Measurements from ENCODE around the gene AMH. TPM values are rescaled to one million over a fixed set of nuclear protein-coding genes. Genes with fewer than 3 reads are reported as not detected.

Gene AMH
- total RNA-seq, 4 donors from 2014 or later = 0.50 to 3.7 (median 1.3) TPM

- no peak for DNase-seq (ENCODE audit: extremely low spot score)
- Histone ChIP-seq H3K27me3 (peaks cover 11 to 23% (median 13%) of the 10 kb centered on the region in 4 donors), H3K4me1 (peaks cover 22 to 68% (median 46%) of the 10 kb centered on the region in 4 donors), H3K4me3 (no peak overlapping the region), H3K36me3 (peaks cover 40 to 67% (median 61%) of the 10 kb centered on the region in 4 donors), H3K9me3 (no peaks in the 10 kb centered on the region), H3K27ac (replicated peaks in 1 of 4) (no peak overlapping the region)
- WGBS = 93% methylated on average over 19 of the region's 25 CpGs
- TF ChIP-seq EP300 (IDR thresholded peaks at IDR 0.05) (no peak), POLR2AphosphoS5 (IDR thresholded peaks at IDR 0.05) (no peak), POLR2A (IDR thresholded peaks at IDR 0.05; ENCODE audit: low read depth) (no peak), CTCF (IDR thresholded peaks at IDR 0.05) (no peak)
- intact Hi-C loops (cut with DNase I) = no loop called here
These were observed 3.0 kb upstream of the AMH start for GRCh38 chr19:2246014-2246620.

- Histone ChIP-seq H3K9me3 (no peaks in the 10 kb centered on the region), H3K4me1 (peaks cover 23 to 68% (median 46%) of the 10 kb centered on the region in 4 donors), H3K27me3 (peaks cover 11 to 30% (median 19%) of the 10 kb centered on the region in 4 donors), H3K4me3 (no peak overlapping the region), H3K27ac (replicated peaks in 1 of 4) (no peak overlapping the region), H3K36me3 (peaks cover 40 to 67% (median 61%) of the 10 kb centered on the region in 4 donors)
- intact Hi-C loops (cut with DNase I) = no loop called here
- WGBS = 87% methylated on average over 3 of the region's 26 CpGs
- TF ChIP-seq CTCF (IDR thresholded peaks at IDR 0.05) = no peak
- no peak for DNase-seq (ENCODE audit: extremely low spot score)
These were observed 2.2 kb upstream of the AMH start for GRCh38 chr19:2246801-2247361.

GRCh38 chr19:2247433-2248101 is 1.6 kb upstream of the AMH start:
- no peak for TF ChIP-seq EP300 (IDR thresholded peaks at IDR 0.05)
- Histone ChIP-seq H3K9me3 (no peaks in the 10 kb centered on the region), H3K27me3 (peaks cover 11 to 37% (median 26%) of the 10 kb centered on the region in 4 donors), H3K36me3 (peaks cover 40 to 67% (median 61%) of the 10 kb centered on the region in 4 donors), H3K27ac (replicated peaks in 1 of 4) (no peak overlapping the region), H3K4me3 (no peak overlapping the region), H3K4me1 (peaks cover 29 to 68% (median 46%) of the 10 kb centered on the region in 4 donors)
- no peak for DNase-seq (ENCODE audit: extremely low spot score)
- WGBS = 87% methylated on average over 23 of the region's 28 CpGs
- intact Hi-C loops (cut with DNase I) = no loop called here

- Histone ChIP-seq H3K27ac (replicated peaks in 1 of 4) (no peak overlapping the region), H3K9me3 (no peaks in the 10 kb centered on the region), H3K27me3 (peaks cover 11 to 45% (median 34%) of the 10 kb centered on the region in 4 donors), H3K36me3 (peaks cover 36 to 60% (median 57%) of the 10 kb centered on the region in 4 donors), H3K4me3 (no peak overlapping the region), H3K4me1 (peaks cover 38 to 68% (median 47%) of the 10 kb centered on the region in 4 donors)
- intact Hi-C loops (cut with DNase I) = no loop called here
- DNase-seq (ENCODE audit: extremely low spot score) = no peak
- no peak for TF ChIP-seq POLR2A (IDR thresholded peaks at IDR 0.05; ENCODE audit: low read depth)
- TF ChIP-seq CTCF (IDR thresholded peaks at IDR 0.05) = no peak
- TF ChIP-seq EP300 (IDR thresholded peaks at IDR 0.05) = no peak
- no peak for TF ChIP-seq POLR2AphosphoS5 (IDR thresholded peaks at IDR 0.05)
- whole genome bisulfite sequencing = 83% methylated on average over 13 of the region's 21 CpGs
These were observed 750 bp upstream of the AMH start for GRCh38 chr19:2248136-2249009.
